Measurements from ENCODE around the gene MPEG1.

DNA sequence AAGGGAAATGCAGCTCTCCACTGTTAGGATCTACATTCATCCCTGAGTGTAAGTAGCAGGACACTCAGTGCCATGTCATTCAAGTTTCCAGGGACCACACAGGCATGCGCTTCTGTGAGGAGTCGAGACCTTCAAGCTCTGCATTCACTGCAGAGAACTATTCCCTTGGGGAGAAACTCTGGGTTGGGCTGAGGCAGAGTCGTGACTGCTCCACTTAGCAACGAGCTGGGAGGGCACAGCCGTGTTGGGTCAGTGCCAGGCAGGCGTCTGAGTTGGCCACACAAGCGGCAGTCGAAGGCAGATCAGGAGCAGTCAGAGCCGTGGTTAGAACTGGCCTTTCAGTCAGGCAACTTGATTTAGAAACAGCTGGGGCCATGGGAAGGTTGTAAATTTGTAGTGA, 14.7 kb downstream of the MPEG1 start:
- no peak for TF ChIP-seq EZH2 (IDR thresholded peaks at IDR 0.05; ENCODE audit: low read length, missing control alignments)
- TF ChIP-seq, protein P1, sequence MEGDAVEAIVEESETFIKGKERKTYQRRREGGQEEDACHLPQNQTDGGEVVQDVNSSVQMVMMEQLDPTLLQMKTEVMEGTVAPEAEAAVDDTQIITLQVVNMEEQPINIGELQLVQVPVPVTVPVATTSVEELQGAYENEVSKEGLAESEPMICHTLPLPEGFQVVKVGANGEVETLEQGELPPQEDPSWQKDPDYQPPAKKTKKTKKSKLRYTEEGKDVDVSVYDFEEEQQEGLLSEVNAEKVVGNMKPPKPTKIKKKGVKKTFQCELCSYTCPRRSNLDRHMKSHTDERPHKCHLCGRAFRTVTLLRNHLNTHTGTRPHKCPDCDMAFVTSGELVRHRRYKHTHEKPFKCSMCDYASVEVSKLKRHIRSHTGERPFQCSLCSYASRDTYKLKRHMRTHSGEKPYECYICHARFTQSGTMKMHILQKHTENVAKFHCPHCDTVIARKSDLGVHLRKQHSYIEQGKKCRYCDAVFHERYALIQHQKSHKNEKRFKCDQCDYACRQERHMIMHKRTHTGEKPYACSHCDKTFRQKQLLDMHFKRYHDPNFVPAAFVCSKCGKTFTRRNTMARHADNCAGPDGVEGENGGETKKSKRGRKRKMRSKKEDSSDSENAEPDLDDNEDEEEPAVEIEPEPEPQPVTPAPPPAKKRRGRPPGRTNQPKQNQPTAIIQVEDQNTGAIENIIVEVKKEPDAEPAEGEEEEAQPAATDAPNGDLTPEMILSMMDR (conservative IDR thresholded peaks at IDR 0.05 in 1 of 2, IDR thresholded peaks at IDR 0.05 in 1 of 2; ENCODE audit: low read depth in 1 of 2, low read length in 2 of 2) = no peak

All from fibroblast of lung (primary cell).